Right forelimb (tissue), 1 donor: ENCODE data around the gene NBL1.

ENCODE experiments used
- DNase-seq: peaks from one replicate; pipeline ENCODE4 v3.0.0-alpha.2; 2018

Gene NBL1

GRCh38 chr1:19706136-19706535 is 62.0 kb downstream of the NBL1 start:
- DNase-seq: no peak
